K562 (cell line): ENCODE data around the gene HEATR1. TPM values are rescaled to one million over a fixed set of nuclear protein-coding genes. Genes with fewer than 3 reads are reported as not detected.
A peak's percentile ranks its signal among the peaks of the same experiment; 100 is the strongest.

Experiments
- ATAC-seq: fragments of 200-7000 bp; cut with Tn5 transposase; 3 replicates; pipeline ENCODE4 v1.9.1; 2020; ENCODE audit warnings: moderate library complexity
- BruUV-seq: library from RNA; stranded (reverse); fragments of 400-500 nt; replicated peaks from 2 replicates; lab custom pipeline; 2021; lab: Mats Ljungman, UMichigan
- CTCF ChIA-PET: fragments of 300-600 bp; formaldehyde crosslinking; extraction: SDS; loops from one replicate; lab custom pipeline; 2021; ENCODE audit warnings: low intra/inter-chr PET ratio; lab: Yijun Ruan, JAX
- POLR2A ChIA-PET: fragments of 300-600, 350-650 bp; sonication (Branson Sonifier 250); formaldehyde crosslinking; extraction: SDS; loops from one replicate; lab custom pipeline; 2021; ENCODE audit warnings: antibody characterized with exemption, inconsistent platforms; lab: Yijun Ruan, JAX
- DNase-seq, 4 experiments: peaks; one replicate each; pipeline versions ENCODE4 v3.0.0 to v3.0.0-alpha.2; 2011 to 2018; ENCODE audit warnings: low spot score in 3 of 4, mixed read lengths in 3 of 4; ENCODE audit errors: extremely low read depth in 1 of 4
- FAIRE-seq: peaks from 2 replicates; lab custom pipeline; 2011; peaks lifted over from hg19 to GRCh38; lab: Jason Lieb, UNC
- H2AFZ ChIP-seq: 2 replicates; pipeline ENCODE4 v1.6.0; 2011; ENCODE audit warnings: low read depth, low read length, control low read depth, inconsistent platforms
- H3K27ac ChIP-seq: fragments of 200-600 bp; 3 replicates; pipeline ENCODE4 v1.8.0; 2011; ENCODE audit warnings: low read depth, mild to moderate bottlenecking, control low read depth, inconsistent platforms, low read length, moderate library complexity, mixed read lengths; ENCODE audit errors: extremely low read depth
- H3K27me3 ChIP-seq, 2 experiments: fragments of 300-600 bp in 1 of 2; 2 replicates in 1 of 2; 3 replicates in 1 of 2; pipeline versions ENCODE4 v1.6.0 to v1.8.0; 2011; ENCODE audit warnings: inconsistent platforms in 2 of 2, low read length in 2 of 2, mild to moderate bottlenecking in 1 of 2, mixed read lengths in 1 of 2, moderate library complexity in 1 of 2; ENCODE audit not compliant: control insufficient read depth in 2 of 2, insufficient read depth in 2 of 2
- H3K36me3 ChIP-seq: fragments of 300-600 bp; 3 replicates; pipeline ENCODE4 v1.8.0; 2011; ENCODE audit warnings: mild to moderate bottlenecking, low read length, inconsistent platforms; ENCODE audit not compliant: control insufficient read depth, insufficient read depth
- H3K4me1 ChIP-seq, 2 experiments: fragments of 200-600 bp in 1 of 2; replicated peaks in 1 of 2; 2 replicates in 1 of 2; 3 replicates in 1 of 2; pipeline versions ENCODE4 v1.5.1 to v1.8.0; 2011; ENCODE audit warnings: inconsistent platforms in 2 of 2, low read length in 2 of 2, mild to moderate bottlenecking in 1 of 2, mixed read lengths in 1 of 2, moderate library complexity in 1 of 2; ENCODE audit not compliant: control insufficient read depth in 2 of 2, insufficient read depth in 2 of 2
- H3K4me2 ChIP-seq: 2 replicates; pipeline ENCODE4 v1.6.1; 2011; ENCODE audit warnings: low read length, control low read depth, inconsistent platforms, mixed read lengths; ENCODE audit not compliant: insufficient read depth
- H3K4me3 ChIP-seq: fragments of 200-600 bp; sonication (generic), shearing (Covaris generic); 2 replicates; pipeline ENCODE4 v1.5.1; 2016; ENCODE audit warnings: control low read depth, inconsistent platforms
- H3K79me2 ChIP-seq: fragments of 200-600 bp; 3 replicates; pipeline ENCODE4 v1.8.0; 2011; ENCODE audit warnings: low read length, inconsistent platforms; ENCODE audit not compliant: control insufficient read depth, insufficient read depth
- H3K9ac ChIP-seq, 2 experiments: 2 replicates each; pipeline versions ENCODE4 v1.6.0 to v1.6.1; 2011; ENCODE audit warnings: low read depth in 2 of 2, low read length in 2 of 2, control low read depth in 1 of 2, inconsistent platforms in 1 of 2, mild to moderate bottlenecking in 1 of 2, mixed read lengths in 1 of 2; ENCODE audit not compliant: insufficient read depth in 1 of 2
- H3K9me1 ChIP-seq: one replicate; pipeline ENCODE4 v1.6.0; 2011; ENCODE audit warnings: inconsistent platforms, mild to moderate bottlenecking, low read length, moderate library complexity; ENCODE audit not compliant: control insufficient read depth, insufficient read depth
- H3K9me3 ChIP-seq: replicated peaks from 2 replicates; pipeline ENCODE4 v1.5.1; 2011; ENCODE audit warnings: low read depth, low read length, inconsistent platforms; ENCODE audit not compliant: control insufficient read depth, insufficient read depth
- H4K20me1 ChIP-seq: replicated peaks from 2 replicates; pipeline ENCODE4 v1.6.1; 2011; ENCODE audit warnings: low read length, inconsistent platforms, mixed read lengths; ENCODE audit not compliant: control insufficient read depth, insufficient read depth
- CBFA2T2 ChIP-seq: fragments of 450-650 bp; conservative IDR thresholded peaks from 2 replicates; pipeline ENCODE4 v1.6.1; 2017; ENCODE audit warnings: mild to moderate bottlenecking
- SMARCB1 ChIP-seq: IDR thresholded peaks from 2 replicates; pipeline ENCODE4 v1.6.1; 2011; ENCODE audit warnings: improper control_type of control experiment, low read depth; ENCODE audit not compliant: insufficient read length
- SMARCC2 ChIP-seq: fragments of 450-650 bp; IDR thresholded peaks from 2 replicates; pipeline ENCODE4 v1.6.1; 2017; ENCODE audit warnings: antibody characterized with exemption, moderate library complexity, mild to moderate bottlenecking, low read depth
- TCFL5 ChIP-seq: fragments of 250-450 bp; sonication (Bioruptor Pico); conservative IDR thresholded peaks from 2 replicates; pipeline ENCODE4 v1.6.1; 2021; ENCODE audit warnings: mild to moderate bottlenecking, moderate library complexity, matching md5 sums
- ZFP1 ChIP-seq: fragments of 450-650 bp; formaldehyde crosslinking; IDR thresholded peaks from 2 replicates; pipeline ENCODE4 v1.4.0; 2020; ENCODE audit warnings: mild to moderate bottlenecking, mixed read lengths
- ZNF75A ChIP-seq: fragments of 450-650 bp; formaldehyde crosslinking; IDR thresholded peaks from 2 replicates; pipeline ENCODE4 v1.4.0; 2020; ENCODE audit warnings: mild to moderate bottlenecking
- WGBS: fragments of 100-300 bp; shearing (Covaris generic); methylation state at CpG from one replicate; pipeline ENCODE4 v1.1.6; 2016; ENCODE audit warnings: low coverage, mixed read lengths; ENCODE audit not compliant: insufficient coverage; ENCODE audit errors: missing lambda C conversion rate; 5-methylcytosine and 5-hydroxymethylcytosine counted together
- in situ Hi-C: fragments of 300-500 bp; cut with MboI; formaldehyde crosslinking; loops from 4 replicates; pipeline ENCODE4 v1.15.0; 2018; ENCODE audit warnings: inconsistent platforms, mixed read lengths
- intact Hi-C: fragments of 100-400 bp; cut with micrococcal nuclease; formaldehyde crosslinking; loops from 2 replicates; pipeline ENCODE4 v1.14.2; 2022
- polyA plus RNA-seq, 8 experiments: library from polyadenylated mRNA; depleted of rRNA in 4 of 8; stranded (reverse) in 5 of 8; unstranded in 3 of 8; fragments of >200 nt; fragmentation: Nextera tagmentation in 2 of 8; fragmentation: Illumina TruSeq in 1 of 8; extraction: Ambion mirVana in 2 of 8; extraction: Trizol in 1 of 8; gene quantifications; 2 replicates each; pipeline versions ENCODE4 v1.2.1 to v1.2.3, GENCODE V29; 2011 to 2014; ENCODE audit warnings: inconsistent platforms in 1 of 8, missing spikeins in 1 of 8
- total RNA-seq, 7 experiments: library from RNA; depleted of rRNA in 6 of 7; stranded (reverse); fragments of >200 nt in 6 of 7; fragmentation: Illumina TruSeq in 2 of 7; extraction: Trizol in 2 of 7; gene quantifications; 2 replicates each; pipeline versions ENCODE4 v1.2.1 to v1.2.3, GENCODE V29; 2011 to 2021; ENCODE audit warnings: low replicate concordance in 1 of 7
- TF ChIP-seq, protein P1 (sequence below), 2 experiments: fragments of 450-650 bp; conservative IDR thresholded peaks; 2 replicates each; pipeline ENCODE4 v1.6.1; 2017; ENCODE audit warnings: mild to moderate bottlenecking in 2 of 2, moderate library complexity in 2 of 2
- TF ChIP-seq, protein P2 (sequence below): fragments of 450-650 bp; IDR thresholded peaks from 2 replicates; pipeline ENCODE4 v1.6.1; 2018; ENCODE audit warnings: mild to moderate bottlenecking, low read depth; ENCODE audit not compliant: partially characterized antibody
- TF ChIP-seq, protein P3 (sequence below), 2 experiments: fragments of 450-650 bp; IDR thresholded peaks; 2 replicates each; pipeline ENCODE4 v1.6.1; 2018; ENCODE audit warnings: mild to moderate bottlenecking in 2 of 2, low read depth in 1 of 2; ENCODE audit not compliant: partially characterized antibody in 2 of 2
- TF ChIP-seq, protein P4 (sequence below): IDR thresholded peaks from 3 replicates; pipeline ENCODE4 v1.6.1; 2011; ENCODE audit warnings: borderline replicate concordance, mild to moderate bottlenecking, moderate library complexity; ENCODE audit not compliant: insufficient read length; ENCODE audit errors: extremely low read depth

Gene HEATR1
- total and polyA plus RNA-seq, 9 of the 15 experiments (the other 6 are each of a cell fraction or from before 2014, with no cell fraction given), result 28.3 to 108 (median 50.9) TPM

DNA sequence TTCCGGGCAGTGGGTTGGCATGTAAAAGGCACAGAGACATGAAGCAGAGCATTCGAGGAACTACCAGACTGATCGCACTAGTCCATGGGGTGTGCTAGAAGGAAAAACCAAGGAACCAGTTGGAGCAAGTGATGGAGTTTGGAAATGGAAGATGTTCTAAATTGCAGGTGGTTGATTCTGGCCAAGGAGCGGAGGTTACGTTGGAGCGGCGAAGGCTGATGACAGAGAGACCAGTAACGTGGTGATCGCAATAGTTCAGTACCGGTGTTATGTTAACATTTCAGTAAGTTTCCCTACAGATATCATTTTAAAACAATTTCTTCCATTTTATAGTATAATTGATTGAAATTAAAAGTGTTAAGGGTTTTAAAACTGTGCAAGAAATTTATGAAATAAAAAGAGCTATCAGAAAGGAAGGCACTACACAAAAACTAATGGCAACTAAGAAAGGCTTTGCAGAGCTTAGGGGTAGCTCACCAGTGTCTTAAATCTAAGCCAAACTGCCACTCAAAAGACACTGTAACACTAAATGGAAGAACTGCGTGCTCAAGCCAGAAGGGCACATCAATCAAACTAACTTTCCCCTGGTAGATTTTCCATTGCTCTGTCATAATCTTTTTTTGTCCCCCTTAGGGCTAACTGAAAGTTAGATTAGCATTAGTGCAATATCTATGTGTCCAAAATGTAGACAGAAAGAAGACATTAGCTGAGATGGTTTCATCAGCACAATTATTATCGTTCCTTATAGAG lies 11.3 kb upstream of the HEATR1 start:
- no peak overlapping the region for H2AFZ ChIP-seq
- no peaks in the 10 kb centered on the region for H3K36me3 ChIP-seq
- no TSS peak for BruUV-seq
- H3K27ac ChIP-seq, result no peak overlapping the region
- DNase-seq (no peak), ATAC-seq (peak; percentile 33; the same call in 2 of the 3 replicates), FAIRE-seq (no peak)
- in situ Hi-C loops, result loop anchor here (25.0 kb wide), 1 partner anchor 947 kb away; no protein-coding TSS in a partner anchor
- H3K4me1 ChIP-seq, result no peaks in the 10 kb centered on the region
- H3K9me1 ChIP-seq, result no peaks in the 10 kb centered on the region
- intact Hi-C loops, result no loop called here
- H3K9ac ChIP-seq, result no peak overlapping the region
- WGBS, result 4% methylated on average over 12 of the region's 12 CpGs
- POLR2A ChIA-PET, result interaction anchor here (0.5 to 1.0 kb wide), 4 partner anchors 11 to 364 kb away, joined by 3 to 5 read pairs (median 3); partner anchors contain the start of gene HEATR1
- H3K79me2 ChIP-seq, result no peaks in the 10 kb centered on the region
- peaks cover 6 to 9% of the 10 kb centered on the region in 2 experiments; a peak in 3 of 5 replicates for H3K27me3 ChIP-seq
- H3K9me3 ChIP-seq, result no peaks in the 10 kb centered on the region
- CTCF ChIA-PET, result no interaction called here
- H3K4me2 ChIP-seq, result no peak overlapping the region
- H4K20me1 ChIP-seq, result no peaks in the 10 kb centered on the region
- H3K4me3 ChIP-seq, result no peak overlapping the region
- no peak for TF ChIP-seq SMARCB1
- no peak for TF ChIP-seq SMARCC2
- no peak for TF ChIP-seq TCFL5 (CRISPR knock-in tag)
- TF ChIP-seq, protein P1, sequence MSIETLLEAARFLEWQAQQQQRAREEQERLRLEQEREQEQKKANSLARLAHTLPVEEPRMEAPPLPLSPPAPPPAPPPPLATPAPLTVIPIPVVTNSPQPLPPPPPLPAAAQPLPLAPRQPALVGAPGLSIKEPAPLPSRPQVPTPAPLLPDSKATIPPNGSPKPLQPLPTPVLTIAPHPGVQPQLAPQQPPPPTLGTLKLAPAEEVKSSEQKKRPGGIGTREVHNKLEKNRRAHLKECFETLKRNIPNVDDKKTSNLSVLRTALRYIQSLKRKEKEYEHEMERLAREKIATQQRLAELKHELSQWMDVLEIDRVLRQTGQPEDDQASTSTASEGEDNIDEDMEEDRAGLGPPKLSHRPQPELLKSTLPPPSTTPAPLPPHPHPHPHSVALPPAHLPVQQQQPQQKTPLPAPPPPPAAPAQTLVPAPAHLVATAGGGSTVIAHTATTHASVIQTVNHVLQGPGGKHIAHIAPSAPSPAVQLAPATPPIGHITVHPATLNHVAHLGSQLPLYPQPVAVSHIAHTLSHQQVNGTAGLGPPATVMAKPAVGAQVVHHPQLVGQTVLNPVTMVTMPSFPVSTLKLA (conservative IDR thresholded peaks at IDR 0.05), result no peak
- TF ChIP-seq ZFP1, result no peak
- TF ChIP-seq, protein P2, sequence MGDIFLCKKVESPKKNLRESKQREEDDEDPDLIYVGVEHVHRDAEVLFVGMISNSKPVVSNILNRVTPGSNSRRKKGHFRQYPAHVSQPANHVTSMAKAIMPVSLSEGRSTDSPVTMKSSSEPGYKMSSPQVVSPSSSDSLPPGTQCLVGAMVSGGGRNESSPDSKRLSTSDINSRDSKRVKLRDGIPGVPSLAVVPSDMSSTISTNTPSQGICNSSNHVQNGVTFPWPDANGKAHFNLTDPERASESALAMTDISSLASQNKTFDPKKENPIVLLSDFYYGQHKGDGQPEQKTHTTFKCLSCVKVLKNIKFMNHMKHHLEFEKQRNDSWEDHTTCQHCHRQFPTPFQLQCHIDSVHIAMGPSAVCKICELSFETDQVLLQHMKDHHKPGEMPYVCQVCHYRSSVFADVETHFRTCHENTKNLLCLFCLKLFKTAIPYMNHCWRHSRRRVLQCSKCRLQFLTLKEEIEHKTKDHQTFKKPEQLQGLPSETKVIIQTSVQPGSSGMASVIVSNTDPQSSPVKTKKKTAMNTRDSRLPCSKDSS, result no peak
- TF ChIP-seq, protein P3, sequence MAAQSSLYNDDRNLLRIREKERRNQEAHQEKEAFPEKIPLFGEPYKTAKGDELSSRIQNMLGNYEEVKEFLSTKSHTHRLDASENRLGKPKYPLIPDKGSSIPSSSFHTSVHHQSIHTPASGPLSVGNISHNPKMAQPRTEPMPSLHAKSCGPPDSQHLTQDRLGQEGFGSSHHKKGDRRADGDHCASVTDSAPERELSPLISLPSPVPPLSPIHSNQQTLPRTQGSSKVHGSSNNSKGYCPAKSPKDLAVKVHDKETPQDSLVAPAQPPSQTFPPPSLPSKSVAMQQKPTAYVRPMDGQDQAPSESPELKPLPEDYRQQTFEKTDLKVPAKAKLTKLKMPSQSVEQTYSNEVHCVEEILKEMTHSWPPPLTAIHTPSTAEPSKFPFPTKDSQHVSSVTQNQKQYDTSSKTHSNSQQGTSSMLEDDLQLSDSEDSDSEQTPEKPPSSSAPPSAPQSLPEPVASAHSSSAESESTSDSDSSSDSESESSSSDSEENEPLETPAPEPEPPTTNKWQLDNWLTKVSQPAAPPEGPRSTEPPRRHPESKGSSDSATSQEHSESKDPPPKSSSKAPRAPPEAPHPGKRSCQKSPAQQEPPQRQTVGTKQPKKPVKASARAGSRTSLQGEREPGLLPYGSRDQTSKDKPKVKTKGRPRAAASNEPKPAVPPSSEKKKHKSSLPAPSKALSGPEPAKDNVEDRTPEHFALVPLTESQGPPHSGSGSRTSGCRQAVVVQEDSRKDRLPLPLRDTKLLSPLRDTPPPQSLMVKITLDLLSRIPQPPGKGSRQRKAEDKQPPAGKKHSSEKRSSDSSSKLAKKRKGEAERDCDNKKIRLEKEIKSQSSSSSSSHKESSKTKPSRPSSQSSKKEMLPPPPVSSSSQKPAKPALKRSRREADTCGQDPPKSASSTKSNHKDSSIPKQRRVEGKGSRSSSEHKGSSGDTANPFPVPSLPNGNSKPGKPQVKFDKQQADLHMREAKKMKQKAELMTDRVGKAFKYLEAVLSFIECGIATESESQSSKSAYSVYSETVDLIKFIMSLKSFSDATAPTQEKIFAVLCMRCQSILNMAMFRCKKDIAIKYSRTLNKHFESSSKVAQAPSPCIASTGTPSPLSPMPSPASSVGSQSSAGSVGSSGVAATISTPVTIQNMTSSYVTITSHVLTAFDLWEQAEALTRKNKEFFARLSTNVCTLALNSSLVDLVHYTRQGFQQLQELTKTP (IDR thresholded peaks at IDR 0.05; ENCODE audit: low read depth in 1 of 2, partially characterized antibody in 2 of 2), result no peak
- TF ChIP-seq, protein P4, sequence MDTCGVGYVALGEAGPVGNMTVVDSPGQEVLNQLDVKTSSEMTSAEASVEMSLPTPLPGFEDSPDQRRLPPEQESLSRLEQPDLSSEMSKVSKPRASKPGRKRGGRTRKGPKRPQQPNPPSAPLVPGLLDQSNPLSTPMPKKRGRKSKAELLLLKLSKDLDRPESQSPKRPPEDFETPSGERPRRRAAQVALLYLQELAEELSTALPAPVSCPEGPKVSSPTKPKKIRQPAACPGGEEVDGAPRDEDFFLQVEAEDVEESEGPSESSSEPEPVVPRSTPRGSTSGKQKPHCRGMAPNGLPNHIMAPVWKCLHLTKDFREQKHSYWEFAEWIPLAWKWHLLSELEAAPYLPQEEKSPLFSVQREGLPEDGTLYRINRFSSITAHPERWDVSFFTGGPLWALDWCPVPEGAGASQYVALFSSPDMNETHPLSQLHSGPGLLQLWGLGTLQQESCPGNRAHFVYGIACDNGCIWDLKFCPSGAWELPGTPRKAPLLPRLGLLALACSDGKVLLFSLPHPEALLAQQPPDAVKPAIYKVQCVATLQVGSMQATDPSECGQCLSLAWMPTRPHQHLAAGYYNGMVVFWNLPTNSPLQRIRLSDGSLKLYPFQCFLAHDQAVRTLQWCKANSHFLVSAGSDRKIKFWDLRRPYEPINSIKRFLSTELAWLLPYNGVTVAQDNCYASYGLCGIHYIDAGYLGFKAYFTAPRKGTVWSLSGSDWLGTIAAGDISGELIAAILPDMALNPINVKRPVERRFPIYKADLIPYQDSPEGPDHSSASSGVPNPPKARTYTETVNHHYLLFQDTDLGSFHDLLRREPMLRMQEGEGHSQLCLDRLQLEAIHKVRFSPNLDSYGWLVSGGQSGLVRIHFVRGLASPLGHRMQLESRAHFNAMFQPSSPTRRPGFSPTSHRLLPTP, result no peak
- TF ChIP-seq ZNF75A (CRISPR knock-in tag), result no peak
- TF ChIP-seq CBFA2T2, result no peak
